Osteocyte (in vitro differentiated cells): Measurements from ENCODE around the gene BRAT1. TPM values are rescaled to one million over a fixed set of nuclear protein-coding genes. Genes with fewer than 3 reads are reported as not detected.
"Not testable (repeated sequence)": the region's sequence is repeated elsewhere in the genome, so short reads cannot be mapped to it uniquely, and the experiment has no call there.

Experiments
- DNase-seq: peaks from one replicate; pipeline ENCODE4 v3.0.0; 2021; ENCODE audit warnings: mixed read lengths; ENCODE audit not compliant: unreplicated experiment; ENCODE audit errors: extremely low spot score
- H3K27ac Mint-ChIP-seq: one replicate; pipeline ENCODE4 v1.8.0; 2021; ENCODE audit warnings: mild to moderate bottlenecking, mixed read lengths; ENCODE audit not compliant: unreplicated experiment
- H3K27me3 Mint-ChIP-seq: one replicate; pipeline ENCODE4 v1.8.0; 2021; ENCODE audit warnings: mixed read lengths; ENCODE audit not compliant: unreplicated experiment
- H3K36me3 Mint-ChIP-seq: one replicate; pipeline ENCODE4 v1.8.0; 2021; ENCODE audit warnings: mixed read lengths; ENCODE audit not compliant: unreplicated experiment
- H3K4me1 Mint-ChIP-seq: one replicate; pipeline ENCODE4 v1.8.0; 2021; ENCODE audit warnings: mixed read lengths; ENCODE audit not compliant: unreplicated experiment
- H3K4me3 Mint-ChIP-seq: one replicate; pipeline ENCODE4 v1.8.0; 2021; ENCODE audit warnings: mild to moderate bottlenecking, moderate library complexity, mixed read lengths; ENCODE audit not compliant: unreplicated experiment
- H3K9me3 Mint-ChIP-seq: one replicate; pipeline ENCODE4 v1.8.0; 2021; ENCODE audit warnings: mixed read lengths; ENCODE audit not compliant: unreplicated experiment
- total RNA-seq: library from RNA; stranded (reverse); gene quantifications from 2 replicates; pipeline ENCODE4 v1.2.1, GENCODE V29; 2021
- TF ChIP-seq, protein P1 (sequence below): fragments of 200-600 bp; sonication (generic); IDR thresholded peaks from 2 replicates; pipeline ENCODE4 v1.5.0; 2021; ENCODE audit warnings: antibody characterized with exemption, mild to moderate bottlenecking, moderate library complexity

BRAT1 gene
- total RNA-seq, 1 donor from 2014 or later: 27.8 TPM

DNA sequence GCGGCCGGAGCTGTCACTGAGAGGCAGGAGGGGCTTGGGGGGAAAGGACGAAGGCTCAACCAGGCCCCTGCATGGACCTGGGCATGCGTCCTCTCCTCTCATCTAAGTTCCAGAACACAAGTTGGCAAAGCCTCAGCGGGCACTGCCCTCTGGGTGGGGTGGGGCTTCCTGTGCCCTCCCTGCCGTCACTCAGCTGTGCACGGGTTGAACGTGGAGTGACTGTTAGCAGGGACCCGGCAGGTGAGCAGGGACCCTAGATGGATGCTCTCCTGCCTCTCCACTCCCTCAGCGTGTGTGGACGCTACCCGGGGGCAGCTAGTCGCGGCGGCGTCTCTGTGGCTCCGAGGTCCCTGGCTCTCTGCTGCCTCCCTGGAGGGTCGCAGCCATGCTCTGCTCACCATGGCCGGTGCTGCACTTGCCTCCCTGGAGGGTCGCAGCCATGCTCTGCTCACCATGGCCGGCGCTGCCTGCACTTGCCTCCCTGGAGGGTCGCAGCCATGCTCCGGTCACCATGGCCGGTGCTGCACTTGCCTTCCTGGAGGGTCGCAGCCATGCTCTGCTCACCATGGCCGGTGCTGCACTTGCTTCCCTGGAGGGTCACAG is 40.0 kb upstream of the BRAT1 start:
- Mint-ChIP-seq H3K27me3 (no peaks in the 10 kb centered on the region), H3K9me3 (no peaks in the 10 kb centered on the region), H3K4me3 (no peak overlapping the region), H3K36me3 (peaks cover 40% of the 10 kb centered on the region), H3K27ac (no peak overlapping the region), H3K4me1 (no peaks in the 10 kb centered on the region)
- DNase-seq: no peak
- TF ChIP-seq, protein P1, sequence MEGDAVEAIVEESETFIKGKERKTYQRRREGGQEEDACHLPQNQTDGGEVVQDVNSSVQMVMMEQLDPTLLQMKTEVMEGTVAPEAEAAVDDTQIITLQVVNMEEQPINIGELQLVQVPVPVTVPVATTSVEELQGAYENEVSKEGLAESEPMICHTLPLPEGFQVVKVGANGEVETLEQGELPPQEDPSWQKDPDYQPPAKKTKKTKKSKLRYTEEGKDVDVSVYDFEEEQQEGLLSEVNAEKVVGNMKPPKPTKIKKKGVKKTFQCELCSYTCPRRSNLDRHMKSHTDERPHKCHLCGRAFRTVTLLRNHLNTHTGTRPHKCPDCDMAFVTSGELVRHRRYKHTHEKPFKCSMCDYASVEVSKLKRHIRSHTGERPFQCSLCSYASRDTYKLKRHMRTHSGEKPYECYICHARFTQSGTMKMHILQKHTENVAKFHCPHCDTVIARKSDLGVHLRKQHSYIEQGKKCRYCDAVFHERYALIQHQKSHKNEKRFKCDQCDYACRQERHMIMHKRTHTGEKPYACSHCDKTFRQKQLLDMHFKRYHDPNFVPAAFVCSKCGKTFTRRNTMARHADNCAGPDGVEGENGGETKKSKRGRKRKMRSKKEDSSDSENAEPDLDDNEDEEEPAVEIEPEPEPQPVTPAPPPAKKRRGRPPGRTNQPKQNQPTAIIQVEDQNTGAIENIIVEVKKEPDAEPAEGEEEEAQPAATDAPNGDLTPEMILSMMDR: no peak

GRCh38 chr7:2594599-2594998 is 39.3 kb upstream of the BRAT1 start:
- DNase-seq: no peak
- H3K36me3 Mint-ChIP-seq: peaks cover 42% of the 10 kb centered on the region
- no peak overlapping the region for H3K27ac Mint-ChIP-seq
- no peaks in the 10 kb centered on the region for H3K4me1 Mint-ChIP-seq
- H3K4me3 Mint-ChIP-seq: no peak overlapping the region
- H3K9me3 Mint-ChIP-seq: no peaks in the 10 kb centered on the region
- TF ChIP-seq, protein P1: no peak
- H3K27me3 Mint-ChIP-seq: no peaks in the 10 kb centered on the region

GRCh38 chr7:2593036-2593727 is 37.9 kb upstream of the BRAT1 start:
- H3K4me1 Mint-ChIP-seq: no peaks in the 10 kb centered on the region
- H3K27me3 Mint-ChIP-seq: no peaks in the 10 kb centered on the region
- TF ChIP-seq, protein P1: no peak
- no peak overlapping the region for H3K4me3 Mint-ChIP-seq
- DNase-seq: no peak
- no peak overlapping the region for H3K27ac Mint-ChIP-seq
- no peaks in the 10 kb centered on the region for H3K9me3 Mint-ChIP-seq
- H3K36me3 Mint-ChIP-seq: peaks cover 38% of the 10 kb centered on the region

GRCh38 chr7:2592375-2592865 is 37.1 kb upstream of the BRAT1 start:
- Mint-ChIP-seq H3K4me3 (no peak overlapping the region), H3K9me3 (no peaks in the 10 kb centered on the region)

GRCh38 chr7:2589941-2590340 is 34.6 kb upstream of the BRAT1 start:
- not testable (repeated sequence) for H3K27ac Mint-ChIP-seq, H3K4me3 Mint-ChIP-seq, H3K9me3 Mint-ChIP-seq, H3K27me3 Mint-ChIP-seq, H3K4me1 Mint-ChIP-seq, DNase-seq
- peaks cover 34% of the 10 kb centered on the region for H3K36me3 Mint-ChIP-seq

More at GRCh38 chr7:2592375-2592865, 37.1 kb upstream of the BRAT1 start:
- no peaks in the 10 kb centered on the region for H3K27me3 Mint-ChIP-seq
- DNase-seq: no peak
- no peak overlapping the region for H3K27ac Mint-ChIP-seq
- no peaks in the 10 kb centered on the region for H3K4me1 Mint-ChIP-seq
- TF ChIP-seq, protein P1: no peak
- peaks cover 37% of the 10 kb centered on the region for H3K36me3 Mint-ChIP-seq
